ENCODE measurements around the gene OTOG. TPM values are rescaled to one million over a fixed set of nuclear protein-coding genes. Genes with fewer than 3 reads are reported as not detected.

Gene OTOG
- total RNA-seq, 1 donor from 2014 or later: not detected

DNA sequence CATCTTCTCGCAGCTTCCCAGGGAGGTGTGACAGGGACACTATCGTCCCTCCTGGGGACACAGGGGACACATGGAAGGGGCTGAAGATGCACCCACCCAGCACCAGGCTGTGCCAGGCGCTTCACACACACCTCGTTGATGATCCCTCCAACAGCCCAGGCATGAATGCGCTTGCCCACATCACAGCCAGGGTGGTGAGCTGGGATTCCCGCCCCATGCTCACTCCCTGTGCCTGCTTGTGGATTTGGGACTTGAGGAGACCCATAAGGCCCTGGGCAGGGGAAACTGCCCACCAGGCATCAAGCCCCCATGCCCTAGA is 57.8 kb downstream of the OTOG start:
- no peaks in the 10 kb centered on the region for H3K36me3 Mint-ChIP-seq (ENCODE audit: unreplicated experiment)
- H3K4me1 Mint-ChIP-seq (ENCODE audit: low read depth, unreplicated experiment): peaks cover 2% of the 10 kb centered on the region
- TF ChIP-seq, protein P1, sequence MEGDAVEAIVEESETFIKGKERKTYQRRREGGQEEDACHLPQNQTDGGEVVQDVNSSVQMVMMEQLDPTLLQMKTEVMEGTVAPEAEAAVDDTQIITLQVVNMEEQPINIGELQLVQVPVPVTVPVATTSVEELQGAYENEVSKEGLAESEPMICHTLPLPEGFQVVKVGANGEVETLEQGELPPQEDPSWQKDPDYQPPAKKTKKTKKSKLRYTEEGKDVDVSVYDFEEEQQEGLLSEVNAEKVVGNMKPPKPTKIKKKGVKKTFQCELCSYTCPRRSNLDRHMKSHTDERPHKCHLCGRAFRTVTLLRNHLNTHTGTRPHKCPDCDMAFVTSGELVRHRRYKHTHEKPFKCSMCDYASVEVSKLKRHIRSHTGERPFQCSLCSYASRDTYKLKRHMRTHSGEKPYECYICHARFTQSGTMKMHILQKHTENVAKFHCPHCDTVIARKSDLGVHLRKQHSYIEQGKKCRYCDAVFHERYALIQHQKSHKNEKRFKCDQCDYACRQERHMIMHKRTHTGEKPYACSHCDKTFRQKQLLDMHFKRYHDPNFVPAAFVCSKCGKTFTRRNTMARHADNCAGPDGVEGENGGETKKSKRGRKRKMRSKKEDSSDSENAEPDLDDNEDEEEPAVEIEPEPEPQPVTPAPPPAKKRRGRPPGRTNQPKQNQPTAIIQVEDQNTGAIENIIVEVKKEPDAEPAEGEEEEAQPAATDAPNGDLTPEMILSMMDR (IDR thresholded peaks at IDR 0.05; ENCODE audit: partially characterized antibody, unreplicated experiment): no peak
- H3K4me3 Mint-ChIP-seq (ENCODE audit: unreplicated experiment): no peak overlapping the region
- no peak for DNase-seq
- H3K27me3 Mint-ChIP-seq (ENCODE audit: unreplicated experiment): peaks cover 5% of the 10 kb centered on the region
- H3K9me3 Mint-ChIP-seq (ENCODE audit: unreplicated experiment): no peaks in the 10 kb centered on the region
- H3K27ac Mint-ChIP-seq (ENCODE audit: unreplicated experiment): no peak overlapping the region

DNA sequence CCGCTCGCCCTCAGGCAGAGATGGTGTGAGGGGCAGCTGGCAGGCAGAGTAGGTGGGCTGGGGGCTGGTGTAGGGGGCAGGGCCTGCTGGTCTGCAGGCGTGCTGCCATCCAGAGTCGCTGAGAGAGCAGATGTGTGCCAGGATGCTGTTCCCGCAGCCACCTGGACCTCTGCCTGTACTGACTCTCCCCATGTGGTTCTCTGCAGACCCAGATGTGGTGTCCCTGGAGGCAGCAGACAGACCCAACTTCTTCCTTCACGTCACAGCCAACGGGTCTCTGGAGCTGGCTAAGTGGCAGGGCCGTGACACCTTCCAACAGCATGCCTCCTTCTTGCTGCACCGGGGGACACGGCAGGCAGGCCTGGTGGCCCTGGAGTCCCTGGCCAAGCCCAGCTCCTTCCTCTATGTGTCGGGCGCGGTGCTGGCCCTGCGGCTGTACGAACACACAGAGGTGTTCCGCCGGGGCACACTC is 58.6 kb downstream of the OTOG start:
- Mint-ChIP-seq H3K27ac (ENCODE audit: unreplicated experiment) (no peak overlapping the region), H3K36me3 (ENCODE audit: unreplicated experiment) (no peaks in the 10 kb centered on the region), H3K27me3 (ENCODE audit: unreplicated experiment) (peaks cover 9% of the 10 kb centered on the region), H3K4me1 (ENCODE audit: low read depth, unreplicated experiment) (peaks cover 2% of the 10 kb centered on the region), H3K9me3 (ENCODE audit: unreplicated experiment) (no peaks in the 10 kb centered on the region), H3K4me3 (ENCODE audit: unreplicated experiment) (no peak overlapping the region)
- DNase-seq: no peak
- TF ChIP-seq, protein P1 (IDR thresholded peaks at IDR 0.05; ENCODE audit: partially characterized antibody, unreplicated experiment): no peak

DNA sequence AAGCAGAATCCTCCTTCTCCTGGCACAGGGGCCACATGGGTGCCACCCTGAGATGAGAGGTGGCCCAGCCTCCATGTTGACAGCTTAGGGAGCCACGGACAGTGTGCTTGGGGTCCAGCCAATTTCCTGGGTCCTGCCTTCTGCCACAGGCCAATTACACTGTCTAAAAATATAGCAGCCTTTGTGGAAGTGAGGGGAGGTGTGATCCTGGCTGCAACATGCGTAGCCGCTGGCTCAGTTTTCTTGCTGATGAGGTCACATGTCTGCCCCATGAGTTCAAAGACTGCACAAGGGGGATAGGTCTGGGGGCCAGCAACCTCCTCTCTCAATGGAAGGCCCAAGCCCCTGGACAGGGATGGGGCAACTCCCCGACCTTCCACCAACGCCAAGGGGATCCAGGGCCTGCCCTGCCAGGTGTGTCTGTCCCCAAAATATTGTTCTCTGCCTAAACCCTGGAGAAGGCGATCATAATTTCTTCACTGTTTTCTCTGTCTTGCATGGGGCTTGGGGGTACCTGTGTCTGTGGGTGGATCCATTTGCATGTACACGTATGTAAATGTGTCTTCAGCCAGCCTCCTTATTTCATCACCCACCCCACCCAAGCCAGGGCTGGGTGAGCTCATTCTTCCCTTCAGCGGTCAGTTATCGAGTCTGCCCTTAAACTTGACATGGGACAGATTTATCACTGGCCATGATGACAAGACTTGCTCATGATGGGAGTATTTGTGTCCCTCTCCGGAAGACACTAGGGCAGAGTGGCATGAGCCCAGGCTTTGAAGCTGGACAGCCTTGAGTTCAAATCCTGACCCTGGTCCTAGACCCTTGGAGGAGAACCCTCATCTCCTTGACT is 59.4 kb downstream of the OTOG start:
- no peak for DNase-seq
- no peak overlapping the region for H3K27ac Mint-ChIP-seq (ENCODE audit: unreplicated experiment)
- no peak overlapping the region for H3K4me3 Mint-ChIP-seq (ENCODE audit: unreplicated experiment)
- H3K4me1 Mint-ChIP-seq (ENCODE audit: low read depth, unreplicated experiment): peaks cover 2% of the 10 kb centered on the region
- H3K9me3 Mint-ChIP-seq (ENCODE audit: unreplicated experiment): no peaks in the 10 kb centered on the region
- H3K36me3 Mint-ChIP-seq (ENCODE audit: unreplicated experiment): no peaks in the 10 kb centered on the region
- H3K27me3 Mint-ChIP-seq (ENCODE audit: unreplicated experiment): peaks cover 8% of the 10 kb centered on the region
- TF ChIP-seq, protein P1 (IDR thresholded peaks at IDR 0.05; ENCODE audit: partially characterized antibody, unreplicated experiment): no peak

DNA sequence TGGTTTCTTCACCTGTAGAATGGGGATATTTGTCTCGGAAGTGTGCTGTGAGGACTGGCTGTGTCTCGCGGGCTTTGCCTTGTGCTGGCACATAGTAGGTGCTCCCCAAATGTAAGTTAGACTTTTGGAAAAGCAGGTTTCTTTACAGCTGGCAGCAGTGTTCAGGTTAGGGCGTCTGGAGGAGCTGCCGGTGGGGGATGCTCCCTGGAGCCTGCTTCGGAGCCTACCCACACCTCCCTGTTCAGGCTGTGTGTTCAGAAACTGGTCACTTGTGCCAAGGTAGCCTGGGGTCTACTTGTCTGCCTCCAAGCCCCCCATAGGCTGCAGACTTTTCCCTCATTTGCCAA is 60.0 kb downstream of the OTOG start:
- no peak overlapping the region for H3K27ac Mint-ChIP-seq (ENCODE audit: unreplicated experiment)
- TF ChIP-seq, protein P1 (IDR thresholded peaks at IDR 0.05; ENCODE audit: partially characterized antibody, unreplicated experiment): no peak
- H3K27me3 Mint-ChIP-seq (ENCODE audit: unreplicated experiment): peaks cover 8% of the 10 kb centered on the region
- H3K4me1 Mint-ChIP-seq (ENCODE audit: low read depth, unreplicated experiment): peaks cover 2% of the 10 kb centered on the region
- no peaks in the 10 kb centered on the region for H3K9me3 Mint-ChIP-seq (ENCODE audit: unreplicated experiment)
- H3K36me3 Mint-ChIP-seq (ENCODE audit: unreplicated experiment): no peaks in the 10 kb centered on the region
- no peak overlapping the region for H3K4me3 Mint-ChIP-seq (ENCODE audit: unreplicated experiment)
- no peak for DNase-seq

Data from glutamatergic neuron (in vitro differentiated cells).